CD14-positive monocyte (primary cell): ENCODE data around the gene PKNOX2. TPM values are rescaled to one million over a fixed set of nuclear protein-coding genes. Genes with fewer than 3 reads are reported as not detected.

ENCODE experiments used
- DNase-seq, 3 donors: peaks; one replicate each; pipeline ENCODE4 v3.0.0-alpha.2; 2011 to 2022
- H2AFZ ChIP-seq: 2 replicates; pipeline ENCODE4 v1.6.0; 2012; ENCODE audit warnings: mild to moderate bottlenecking, low read depth, low read length, inconsistent platforms; ENCODE audit not compliant: insufficient read depth, poor library complexity, severe bottlenecking
- H3K27ac ChIP-seq, 2 donors: 1 replicate in 1 of 2; 2 replicates in 1 of 2; pipeline ENCODE4 v1.5.1; 2012 to 2013; ENCODE audit warnings: low read length in 2 of 2, control low read depth in 1 of 2, inconsistent platforms in 1 of 2, low read depth in 1 of 2, mild to moderate bottlenecking in 1 of 2
- H3K27me3 ChIP-seq, 2 donors: one replicate each; pipeline versions ENCODE4 v1.6.0 to v1.6.1; 2011 to 2013; ENCODE audit warnings: low read length in 2 of 2; ENCODE audit not compliant: control insufficient read depth in 2 of 2, insufficient read depth in 2 of 2
- H3K36me3 ChIP-seq, 2 donors: replicated peaks in 1 of 2; 1 replicate in 1 of 2; 2 replicates in 1 of 2; pipeline versions ENCODE4 v1.5.1 to v1.6.1; 2012 to 2013; ENCODE audit warnings: low read length in 2 of 2, control low read depth in 1 of 2, inconsistent platforms in 1 of 2, mild to moderate bottlenecking in 1 of 2; ENCODE audit not compliant: insufficient read depth in 2 of 2, control insufficient read depth in 1 of 2
- H3K4me1 ChIP-seq, 2 donors: 1 replicate in 1 of 2; 2 replicates in 1 of 2; pipeline versions ENCODE4 v1.5.1 to v1.6.1; 2012 to 2013; ENCODE audit warnings: low read length in 2 of 2, control low read depth in 1 of 2, inconsistent platforms in 1 of 2, mild to moderate bottlenecking in 1 of 2, moderate library complexity in 1 of 2; ENCODE audit not compliant: insufficient read depth in 2 of 2, control insufficient read depth in 1 of 2
- H3K4me2 ChIP-seq: replicated peaks from 2 replicates; pipeline ENCODE3; 2012; ENCODE audit warnings: low read length, moderate library complexity, mild to moderate bottlenecking; ENCODE audit not compliant: poor library complexity, severe bottlenecking; ENCODE audit errors: extremely low read depth
- H3K4me3 ChIP-seq, 3 experiments: fragments of 200-600 bp in 1 of 3; sonication (generic) in 1 of 3; replicated peaks in 1 of 3; 1 replicate in 2 of 3; 2 replicates in 1 of 3; pipeline ENCODE4 v1.5.1; 2011 to 2013; ENCODE audit warnings: low read length in 3 of 3, mild to moderate bottlenecking in 3 of 3, control low read depth in 2 of 3, low read depth in 2 of 3, inconsistent platforms in 1 of 3, moderate library complexity in 1 of 3
- H3K79me2 ChIP-seq: 2 replicates; pipeline ENCODE4 v1.6.0; 2012; ENCODE audit warnings: mild to moderate bottlenecking, control low read depth, inconsistent platforms, low read length, moderate library complexity; ENCODE audit not compliant: insufficient read depth
- H3K9ac ChIP-seq: 2 replicates; pipeline ENCODE4 v1.6.0; 2017; ENCODE audit warnings: low read length, mild to moderate bottlenecking; ENCODE audit not compliant: insufficient read depth, poor library complexity, severe bottlenecking
- H3K9me3 ChIP-seq, 2 donors: replicated peaks in 1 of 2; 1 replicate in 1 of 2; 2 replicates in 1 of 2; pipeline versions ENCODE4 v1.5.1 to v1.6.1; 2012 to 2013; ENCODE audit warnings: low read length in 2 of 2, control low read depth in 1 of 2; ENCODE audit not compliant: control insufficient read depth in 1 of 2, insufficient read depth in 1 of 2
- H4K20me1 ChIP-seq: 2 replicates; pipeline ENCODE4 v1.6.0; 2012; ENCODE audit warnings: mild to moderate bottlenecking, low read length, control low read depth, moderate library complexity; ENCODE audit not compliant: insufficient read depth
- H3K27ac Mint-ChIP-seq, 7 donors: one replicate each; pipeline ENCODE4 v1.8.0; 2020; ENCODE audit warnings: mild to moderate bottlenecking in 7 of 7, mixed read lengths in 7 of 7, moderate library complexity in 6 of 7, inconsistent platforms in 2 of 7
- H3K27me3 Mint-ChIP-seq, 3 donors: one replicate each; pipeline ENCODE4 v1.8.0; 2021 to 2022; ENCODE audit warnings: low read depth in 3 of 3, mild to moderate bottlenecking in 3 of 3, mixed read lengths in 3 of 3, moderate library complexity in 3 of 3, inconsistent platforms in 1 of 3
- H3K36me3 Mint-ChIP-seq, 2 donors: one replicate each; pipeline ENCODE4 v1.8.0; 2020; ENCODE audit warnings: mixed read lengths in 2 of 2, inconsistent platforms in 1 of 2, mild to moderate bottlenecking in 1 of 2
- H3K4me1 Mint-ChIP-seq: one replicate; pipeline ENCODE4 v1.8.0; 2020; ENCODE audit warnings: mild to moderate bottlenecking, mixed read lengths
- H3K4me3 Mint-ChIP-seq, 2 donors: one replicate each; pipeline ENCODE4 v1.8.0; 2020; ENCODE audit warnings: mild to moderate bottlenecking in 2 of 2, mixed read lengths in 2 of 2, moderate library complexity in 1 of 2
- H3K9me3 Mint-ChIP-seq, 7 donors: one replicate each; pipeline ENCODE4 v1.8.0; 2020 to 2022; ENCODE audit warnings: mixed read lengths in 7 of 7, mild to moderate bottlenecking in 6 of 7, moderate library complexity in 6 of 7, inconsistent platforms in 2 of 7
- CTCF ChIP-seq: fragments of 200-600 bp; IDR thresholded peaks from one replicate; pipeline ENCODE4 v1.8.0; 2022; ENCODE audit warnings: antibody characterized with exemption, mild to moderate bottlenecking
- WGBS: methylation state at CpG from one replicate; pipeline ENCODE4 v1.1.5; 2013; ENCODE audit warnings: missing lambda C conversion rate; ENCODE audit not compliant: insufficient coverage; 5-methylcytosine and 5-hydroxymethylcytosine counted together
- intact Hi-C, 2 donors: fragments of 100-400 bp; cut with micrococcal nuclease; formaldehyde crosslinking; loops; one replicate each; pipeline versions ENCODE4 v1.15.0 to v1.15.1; 2023
- polyA plus RNA-seq, 3 donors: library from polyadenylated mRNA; depleted of rRNA in 1 of 3; unstranded in 2 of 3; stranded (reverse) in 1 of 3; fragments of 300-500 nt in 2 of 3; fragments of >200 nt in 1 of 3; fragmentation: Illumina TruSeq in 2 of 3; gene quantifications; 1 replicate in 2 of 3; 2 replicates in 1 of 3; pipeline ENCODE4 v1.2.3, GENCODE V29; 2012 to 2021

Gene PKNOX2
- polyA plus RNA-seq, 3 donors = not detected

- TF ChIP-seq CTCF = no peak
Measured at GRCh38 chr11:125173027-125173426, 8.5 kb downstream of the PKNOX2 start.

GRCh38 chr11:125173556-125173955, 9.0 kb downstream of the PKNOX2 start:
- Mint-ChIP-seq H3K27ac (peak overlapping the region in 1 of 7 donors; percentile 46), H3K36me3 (no peaks in the 10 kb centered on the region), H3K4me3 (no peak overlapping the region), H3K4me1 (no peaks in the 10 kb centered on the region), H3K27me3 (peaks cover 38 to 73% (median 48%) of the 10 kb centered on the region in 3 donors), H3K9me3 (peaks cover 0 to 2% (median 0%) of the 10 kb centered on the region in 7 donors)
- Histone ChIP-seq H2AFZ (no peak overlapping the region), H3K79me2 (no peaks in the 10 kb centered on the region), H3K27ac (no peak overlapping the region), H3K4me1 (no peaks in the 10 kb centered on the region), H3K36me3 (no peaks in the 10 kb centered on the region), H3K4me3 (no peak overlapping the region), H3K4me2 (no peak overlapping the region), H4K20me1 (no peaks in the 10 kb centered on the region), H3K27me3 (peaks cover 17 to 42% of the 10 kb centered on the region in 2 donors), H3K9ac (no peak overlapping the region), H3K9me3 (no peaks in the 10 kb centered on the region)
- 87% methylated on average over 5 of the region's 8 CpGs for WGBS
- DNase-seq = no peak
- no peak for TF ChIP-seq CTCF
- intact Hi-C loops = no loop called here

More at GRCh38 chr11:125173027-125173426, 8.5 kb downstream of the PKNOX2 start:
- H3K4me3 Mint-ChIP-seq = no peak overlapping the region
- Histone ChIP-seq H3K4me1 (no peaks in the 10 kb centered on the region), H3K36me3 (no peaks in the 10 kb centered on the region), H3K9me3 (peaks cover 0 to 4% of the 10 kb centered on the region in 2 donors), H2AFZ (no peak overlapping the region), H4K20me1 (no peaks in the 10 kb centered on the region), H3K9ac (no peak overlapping the region), H3K27ac (no peak overlapping the region), H3K79me2 (no peaks in the 10 kb centered on the region), H3K4me3 (no peak overlapping the region), H3K4me2 (no peak overlapping the region), H3K27me3 (peaks cover 22 to 47% of the 10 kb centered on the region in 2 donors)
- no peak overlapping the region for H3K27ac Mint-ChIP-seq
- H3K9me3 Mint-ChIP-seq = peaks cover 0 to 2% (median 0%) of the 10 kb centered on the region in 7 donors
- WGBS = no CpG with 5 or more reads among the region's 1 CpG
- DNase-seq = no peak
- H3K4me1 Mint-ChIP-seq = no peaks in the 10 kb centered on the region
- H3K27me3 Mint-ChIP-seq = peaks cover 42 to 76% (median 53%) of the 10 kb centered on the region in 3 donors
- intact Hi-C loops = no loop called here
- no peaks in the 10 kb centered on the region for H3K36me3 Mint-ChIP-seq
